Cerebellar nuclear complex (tissue), 1 donor: ENCODE measurements around the gene LCN6.
"Not testable (repeated sequence)": the region's sequence is repeated elsewhere in the genome, so short reads cannot be mapped to it uniquely, and the experiment has no call there.

ENCODE experiments used
- DNase-seq, 2 experiments: peaks; one replicate each; lab custom pipeline; 2025; lab: John Stamatoyannopoulos, UW

The LCN6 gene

DNA sequence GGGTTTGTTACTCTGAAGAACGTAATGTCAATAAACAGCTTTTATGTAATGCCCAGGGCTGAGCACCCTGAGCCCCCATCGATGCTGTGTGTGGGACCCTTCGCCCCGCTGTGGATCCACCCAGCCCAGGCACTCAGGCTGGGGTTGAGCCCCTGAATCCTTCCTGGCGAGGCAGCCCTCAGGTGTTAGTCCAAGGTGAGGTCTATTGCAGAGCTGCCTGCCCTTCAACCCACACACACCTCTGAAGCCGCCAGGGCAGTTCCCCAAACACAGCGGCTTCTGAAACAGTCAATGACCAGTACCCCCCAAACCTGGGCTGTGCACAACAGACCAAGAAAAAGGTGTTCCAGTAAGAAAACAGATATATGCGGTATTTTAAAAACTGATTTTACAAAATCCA, 24.3 kb downstream of the LCN6 start:
- no peak for DNase-seq

DNA sequence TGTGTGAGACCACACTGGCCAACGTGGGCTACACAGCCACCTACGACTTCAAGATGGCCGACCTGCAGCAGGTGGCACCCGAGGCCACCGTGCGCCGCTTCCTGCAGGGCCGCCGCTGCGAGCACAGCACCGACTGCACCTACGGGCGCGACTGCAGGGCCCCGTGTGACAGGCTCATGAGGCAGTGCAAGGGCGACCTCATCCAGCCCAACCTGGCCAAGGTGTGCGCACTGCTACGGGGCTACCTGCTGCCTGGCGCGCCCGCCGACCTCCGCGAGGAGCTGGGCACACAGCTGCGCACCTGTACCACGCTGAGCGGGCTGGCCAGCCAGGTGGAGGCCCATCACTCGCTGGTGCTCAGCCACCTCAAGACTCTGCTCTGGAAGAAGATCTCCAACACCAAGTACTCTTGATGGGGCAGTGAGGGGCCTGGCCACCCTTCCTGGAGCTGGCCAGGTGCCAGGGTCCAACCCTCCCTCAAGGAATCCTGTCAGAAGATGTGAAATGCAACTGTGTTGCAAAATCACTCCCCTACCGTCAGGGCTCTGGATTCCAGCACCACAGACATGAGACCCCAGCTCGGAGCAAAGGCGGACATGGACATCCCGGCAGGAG, 24.9 kb downstream of the LCN6 start:
- DNase-seq: no peak

DNA sequence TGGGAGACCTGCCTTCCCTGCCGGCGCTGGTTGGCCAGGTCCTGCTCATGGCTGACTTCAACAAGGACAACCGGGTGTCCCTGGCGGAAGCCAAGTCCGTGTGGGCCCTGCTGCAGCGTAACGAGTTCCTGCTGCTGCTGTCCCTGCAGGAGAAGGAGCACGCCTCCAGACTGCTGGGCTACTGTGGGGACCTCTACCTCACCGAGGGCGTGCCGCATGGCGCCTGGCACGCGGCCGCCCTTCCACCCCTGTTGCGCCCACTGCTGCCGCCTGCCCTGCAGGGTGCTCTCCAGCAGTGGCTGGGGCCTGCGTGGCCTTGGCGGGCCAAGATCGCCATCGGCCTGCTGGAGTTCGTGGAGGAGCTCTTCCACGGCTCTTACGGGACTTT, 25.4 kb downstream of the LCN6 start:
- no peak for DNase-seq

DNA sequence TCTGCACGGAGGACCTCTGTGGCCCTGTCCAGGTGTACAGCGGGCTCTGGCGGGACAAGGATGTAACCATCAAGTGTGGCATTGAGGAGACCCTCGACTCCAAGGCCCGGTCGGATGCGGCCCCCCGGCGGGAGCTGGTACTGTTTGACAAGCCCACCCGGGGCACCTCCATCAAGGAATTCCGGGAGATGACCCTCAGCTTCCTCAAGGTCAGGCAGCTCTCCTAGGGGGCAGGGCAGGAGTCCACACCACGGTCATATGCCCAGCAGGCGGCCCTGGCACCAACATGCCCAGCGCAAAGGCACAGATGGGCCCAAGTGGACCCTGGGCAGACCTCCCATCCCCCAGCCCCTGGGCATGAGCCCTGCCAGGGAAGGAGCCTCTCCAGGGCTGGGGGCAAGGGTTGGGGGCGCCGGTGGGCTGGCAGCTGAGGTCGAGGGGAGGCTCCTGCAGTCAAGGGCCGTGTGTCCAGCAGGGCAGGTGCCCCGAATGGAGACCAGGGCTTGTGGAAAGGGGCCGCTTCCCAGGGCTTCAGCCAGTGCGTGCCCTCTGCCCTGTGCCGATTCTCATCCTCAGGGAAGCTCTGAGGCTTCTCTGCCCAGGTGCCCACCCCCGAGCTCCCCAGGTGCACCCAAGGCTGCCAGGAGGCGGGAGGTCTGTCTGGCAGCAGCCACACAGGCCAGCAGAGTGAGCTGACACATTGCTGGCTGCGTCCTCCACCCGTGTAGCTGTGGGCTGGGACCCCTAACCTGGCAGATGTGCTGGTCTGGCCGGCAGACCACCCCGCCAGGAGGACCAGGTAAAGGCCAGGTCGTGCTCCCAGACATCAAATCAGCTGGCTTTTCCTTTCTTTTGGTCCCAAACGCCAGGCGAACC, 26.0 kb downstream of the LCN6 start:
- DNase-seq: no peak

DNA sequence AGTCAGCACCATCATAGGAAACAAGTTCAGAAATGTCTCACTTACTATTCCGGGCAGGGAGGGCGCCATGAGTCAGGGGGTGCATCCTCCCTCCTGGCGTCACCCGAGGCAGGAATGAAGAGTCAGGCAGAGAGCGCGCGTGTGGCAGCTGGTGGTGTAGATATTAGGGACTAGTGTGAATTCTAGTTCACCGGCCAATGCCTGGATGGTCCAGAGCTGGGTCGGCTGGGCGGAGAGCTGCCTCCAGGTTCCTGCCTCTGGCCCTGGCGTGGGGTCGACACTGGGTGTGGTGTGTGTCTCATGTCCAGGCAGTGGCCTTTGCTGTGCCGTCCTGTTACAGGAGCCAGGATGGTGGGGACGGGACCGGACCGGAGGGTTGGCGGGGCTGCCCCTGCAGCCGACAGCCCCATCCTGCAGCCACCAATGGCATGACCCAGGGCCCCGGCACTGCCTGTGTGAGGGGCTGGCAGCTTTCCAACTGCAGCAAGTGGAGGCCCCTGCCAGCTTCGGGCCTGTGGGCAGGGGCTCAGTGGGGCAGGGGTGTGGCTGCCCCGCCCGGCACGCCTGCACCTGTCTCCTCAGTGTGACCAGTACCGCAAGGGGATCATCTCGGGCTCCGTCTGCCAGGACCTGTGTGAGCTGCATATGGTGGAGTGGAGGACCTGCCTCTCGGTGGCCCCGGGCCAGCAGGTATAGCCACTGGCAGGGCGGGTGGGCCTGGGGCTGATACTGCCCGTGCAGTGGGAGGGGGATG, 26.8 kb downstream of the LCN6 start:
- DNase-seq: no peak

DNA sequence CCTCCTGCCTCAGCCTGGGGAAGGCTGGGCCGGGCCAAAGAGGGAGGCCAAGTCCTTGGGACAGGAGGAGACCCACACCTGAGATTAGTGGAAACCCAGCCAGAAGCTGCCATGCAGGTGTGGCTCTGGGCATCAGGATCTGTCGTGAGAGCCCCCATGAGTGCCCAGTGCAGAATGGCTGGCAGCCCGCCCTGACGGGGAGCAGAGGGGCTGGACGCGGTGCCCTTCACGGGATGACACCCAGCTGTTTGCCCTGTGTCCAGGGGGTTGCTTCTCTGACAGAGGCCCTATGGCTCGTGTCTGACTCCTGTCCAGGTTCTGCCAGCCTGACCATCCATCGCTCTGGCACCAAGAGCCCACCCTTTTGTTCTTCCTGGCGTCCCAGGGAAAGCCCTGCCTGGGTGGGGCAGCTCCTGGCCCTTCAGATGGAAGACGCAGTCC, 27.4 kb downstream of the LCN6 start:
- DNase-seq: no peak

DNA sequence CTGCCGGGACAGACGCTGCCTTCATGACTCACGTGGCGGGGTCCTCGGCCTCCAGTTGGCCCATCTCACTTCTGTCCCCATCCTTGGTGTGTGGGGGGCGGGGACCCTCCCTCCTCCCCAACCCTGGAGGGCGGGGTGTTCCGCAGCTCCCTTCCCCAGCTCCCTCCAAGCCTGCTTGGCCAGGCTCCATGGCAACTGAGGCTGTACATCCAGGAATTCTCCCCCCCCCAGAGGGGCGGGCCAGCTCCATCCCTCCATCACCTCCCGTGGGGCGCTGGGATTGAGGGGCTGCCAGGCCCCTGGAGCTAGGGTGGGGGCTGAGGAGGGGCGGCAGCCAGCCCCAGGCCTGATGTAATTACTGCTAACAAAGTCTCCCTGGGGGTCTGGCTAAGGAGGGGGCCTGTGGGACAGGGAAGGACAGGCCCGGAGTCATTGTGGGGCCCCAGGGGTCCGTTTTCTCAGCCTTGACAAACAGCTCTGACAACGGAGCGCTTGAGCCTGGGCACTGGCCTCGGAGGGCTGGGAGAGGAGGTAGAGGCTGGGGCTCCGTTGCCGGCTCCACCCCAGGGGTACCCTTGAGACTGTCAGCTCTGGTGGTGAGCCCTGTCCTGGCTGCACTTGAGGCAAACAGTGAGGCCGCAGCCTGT, 28.0 kb downstream of the LCN6 start:
- DNase-seq: no peak

DNA sequence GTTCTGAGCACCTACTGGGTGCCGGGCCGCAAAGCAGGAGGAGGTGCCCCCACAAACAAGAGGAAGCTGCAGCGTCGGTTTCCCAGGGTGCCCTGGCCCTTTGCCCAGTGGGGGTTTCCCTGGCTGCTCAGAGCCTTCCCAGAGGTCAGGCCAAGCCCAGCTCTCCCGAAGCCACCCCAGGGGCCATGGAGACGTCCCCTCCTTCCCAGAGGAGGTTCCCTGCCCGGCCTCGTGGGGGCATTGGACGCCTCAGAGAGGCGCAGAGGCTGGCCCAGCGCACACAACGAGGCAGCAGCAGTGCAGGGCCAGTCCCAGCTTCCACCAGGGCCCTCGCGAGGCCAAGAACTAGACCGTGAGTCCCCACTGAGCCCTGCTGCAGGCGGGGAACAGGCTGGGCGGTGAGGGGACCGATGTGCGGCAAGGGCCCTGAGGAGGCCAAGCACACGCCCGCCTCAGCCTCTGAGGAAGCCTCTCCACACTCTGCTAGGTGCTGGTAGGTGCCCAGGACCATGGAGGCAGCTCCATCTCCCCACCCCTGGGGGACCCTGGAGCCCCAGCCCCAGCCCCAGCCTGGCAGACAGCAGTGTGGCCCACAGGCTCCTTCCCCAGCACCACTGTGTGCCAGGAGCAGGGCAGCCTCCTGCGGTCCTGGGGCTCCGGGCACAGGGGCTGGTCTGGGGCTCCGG, 29.0 kb downstream of the LCN6 start:
- DNase-seq: no peak

DNA sequence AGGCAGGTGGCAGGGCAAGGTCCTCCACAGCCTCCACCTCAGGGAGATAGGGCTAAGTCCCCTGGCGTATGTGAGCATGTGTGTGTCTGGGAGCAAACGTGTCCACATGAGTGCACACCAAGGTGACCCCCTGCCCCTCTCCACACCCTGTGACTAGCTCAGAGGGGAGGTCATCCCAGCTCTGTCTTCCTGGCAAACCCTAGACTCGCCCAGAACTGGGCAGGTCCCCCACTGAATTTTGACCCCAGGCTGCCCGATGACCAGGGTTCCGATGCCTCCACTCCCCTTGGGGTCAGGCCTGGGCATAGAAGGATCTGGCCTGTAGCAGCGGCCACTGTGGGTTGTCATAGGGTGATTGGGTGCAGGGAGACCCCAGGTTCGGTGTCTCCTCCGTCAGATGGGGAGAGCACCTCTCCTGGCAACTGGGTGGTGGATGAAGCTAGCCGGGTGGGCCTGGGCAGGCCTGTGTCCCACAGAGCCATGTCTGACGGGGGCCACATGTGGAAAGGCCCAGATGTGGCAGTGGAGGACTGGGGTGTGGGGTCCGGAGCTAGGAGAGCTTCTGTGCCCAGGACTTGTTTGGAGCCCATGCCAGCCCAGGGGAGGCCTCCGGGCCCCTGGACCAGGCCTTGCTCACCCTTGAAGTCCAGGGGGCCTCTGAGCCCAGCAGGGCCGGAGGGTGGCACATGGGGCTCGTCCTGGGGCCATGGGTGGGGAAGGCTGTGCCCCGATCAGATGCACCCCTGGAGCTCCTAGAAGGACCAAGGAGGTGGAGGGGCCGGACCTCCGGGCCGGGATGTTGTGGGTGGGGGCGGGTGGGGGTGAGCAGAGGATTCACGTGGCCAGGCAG, 29.8 kb downstream of the LCN6 start:
- DNase-seq: no peak

DNA sequence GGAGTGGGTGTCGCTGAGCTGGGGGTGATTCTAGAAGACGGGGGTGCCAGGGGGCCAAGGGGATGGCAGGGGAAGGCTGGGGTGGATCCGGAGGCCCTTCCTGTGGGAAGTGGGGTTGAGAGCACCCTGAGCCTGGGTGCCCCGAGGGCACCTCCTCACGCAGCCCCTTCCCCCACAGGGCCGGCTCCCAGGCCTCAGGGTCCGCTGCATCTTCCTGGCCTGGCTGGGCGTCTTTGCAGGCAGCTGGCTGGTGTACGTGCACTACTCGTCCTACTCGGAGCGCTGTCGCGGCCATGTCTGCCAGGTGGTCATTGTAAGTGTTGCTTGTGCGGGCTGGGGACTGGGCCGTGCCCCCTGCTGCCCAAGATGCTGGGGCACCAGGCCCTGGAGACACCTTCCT, 30.9 kb downstream of the LCN6 start:
- DNase-seq: no peak

DNA sequence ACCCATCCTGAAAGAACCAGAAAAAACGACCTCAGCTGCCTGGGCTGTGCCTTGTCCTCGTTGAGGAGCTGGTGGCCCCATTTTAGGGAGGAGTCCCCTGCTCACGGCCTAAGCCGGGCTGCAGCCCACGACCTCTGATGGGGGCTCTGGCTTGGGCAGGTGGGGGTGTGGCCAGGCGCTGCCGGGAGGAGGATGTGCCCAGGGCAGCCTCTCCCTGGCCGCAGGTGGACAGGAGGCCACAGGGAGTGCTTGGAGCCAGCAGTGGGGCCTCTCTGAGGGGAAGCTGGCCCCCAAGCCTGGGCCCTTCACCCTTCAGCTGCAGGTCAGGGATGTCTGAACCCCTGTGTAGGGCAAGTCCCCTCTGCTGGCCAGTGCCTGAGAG, 33.4 kb downstream of the LCN6 start:
- no peak for DNase-seq

DNA sequence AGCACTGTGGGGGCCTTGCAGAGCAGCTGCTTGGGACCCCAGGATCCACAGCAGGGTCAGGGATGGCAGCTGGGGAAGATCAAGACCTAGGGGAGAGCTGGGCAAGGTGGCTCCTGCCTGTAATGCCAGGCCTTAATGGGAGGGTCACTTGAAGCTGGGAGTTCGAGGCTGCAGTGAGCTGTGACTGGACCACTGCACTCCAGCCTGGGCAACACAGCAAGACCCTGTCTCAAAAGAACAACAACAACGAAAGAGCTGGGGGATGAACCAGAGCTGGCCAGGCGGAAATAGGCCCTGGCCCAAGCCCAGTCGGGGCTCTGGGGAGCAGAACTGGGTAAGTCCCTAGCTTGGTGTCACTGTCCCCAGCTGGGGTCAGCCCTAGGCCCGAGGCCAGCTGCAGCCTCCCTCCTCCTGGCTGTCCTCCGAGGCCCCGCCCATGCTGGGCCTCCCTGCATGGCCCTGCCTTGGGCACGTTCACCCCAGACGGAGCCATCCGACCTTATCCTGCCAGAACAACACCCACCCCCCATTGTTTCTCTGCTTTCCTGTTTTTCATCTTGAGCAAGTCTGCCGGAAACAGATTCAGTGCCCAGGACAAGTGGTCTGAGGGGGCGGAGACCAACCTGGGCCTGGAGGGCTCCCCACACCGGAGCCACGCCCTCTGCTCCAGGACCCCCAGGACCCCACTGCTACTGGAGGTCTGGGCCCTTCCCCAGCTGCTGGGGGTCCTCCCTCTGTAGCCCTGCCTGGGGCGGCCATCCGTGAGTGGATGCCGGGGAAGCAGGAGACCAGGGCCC, 34.0 kb downstream of the LCN6 start:
- DNase-seq: no peak

DNA sequence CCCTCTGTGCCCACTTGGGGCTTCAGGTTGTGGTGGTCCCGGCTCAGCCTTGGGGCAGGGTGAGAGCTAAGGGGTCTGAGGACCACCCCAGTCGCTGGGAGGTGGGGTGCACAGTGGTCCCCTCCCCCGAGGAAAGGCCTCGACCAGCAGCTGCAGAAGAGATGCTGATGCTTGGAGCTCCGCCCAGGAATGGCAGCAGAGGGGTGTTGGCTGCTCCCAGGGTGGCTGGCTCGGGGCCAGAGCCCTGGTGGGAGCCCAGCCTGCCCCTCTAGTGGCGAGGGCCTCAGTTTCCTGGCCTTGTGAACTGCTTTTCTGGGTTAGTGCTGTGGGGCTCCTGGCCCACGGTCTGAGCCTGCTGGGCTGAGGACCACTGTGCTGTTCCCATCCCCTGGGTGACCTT, 34.8 kb downstream of the LCN6 start:
- no peak for DNase-seq

DNA sequence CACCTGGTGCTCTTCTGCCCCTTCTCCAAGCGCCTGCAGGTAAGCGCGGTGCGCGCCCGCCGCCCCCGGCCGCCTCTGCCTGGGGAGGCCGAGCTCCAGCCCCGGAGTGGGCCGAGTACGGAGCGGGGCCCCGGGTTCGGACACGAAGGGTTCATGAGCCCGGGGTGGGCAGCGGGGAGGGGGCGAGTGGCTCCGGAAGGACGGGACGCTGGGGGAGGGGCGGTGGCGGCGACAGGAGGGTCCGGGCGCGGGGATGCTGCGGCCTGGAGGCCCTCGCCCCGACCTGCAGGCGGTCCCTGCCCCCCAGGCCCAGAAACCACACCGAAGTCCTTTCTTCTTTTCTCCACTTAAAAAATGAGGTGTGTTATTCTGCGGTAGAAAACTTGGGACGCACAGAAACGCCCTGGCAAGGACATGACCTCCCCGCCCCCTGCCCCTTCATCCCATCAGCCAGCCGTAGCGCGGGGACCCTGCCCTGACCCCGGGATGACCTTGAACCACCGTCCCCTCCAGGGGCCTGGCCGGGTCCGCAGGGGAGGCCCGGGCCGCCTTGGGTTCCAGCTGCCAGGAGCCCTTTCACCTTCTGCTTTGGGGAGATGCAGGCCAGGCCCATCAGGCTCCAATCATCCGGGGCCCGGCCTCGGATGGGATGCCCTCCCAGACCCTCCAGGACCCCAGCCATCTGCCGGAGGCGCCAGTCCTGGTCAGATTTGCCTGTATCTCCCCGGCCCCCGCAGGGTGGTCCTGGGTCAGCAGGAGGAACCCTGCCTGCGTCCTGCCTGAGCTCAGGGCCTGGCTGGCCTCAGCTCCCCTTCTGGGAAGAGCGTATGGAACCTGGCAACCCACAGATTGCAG, 35.4 kb downstream of the LCN6 start:
- no peak for DNase-seq

DNA sequence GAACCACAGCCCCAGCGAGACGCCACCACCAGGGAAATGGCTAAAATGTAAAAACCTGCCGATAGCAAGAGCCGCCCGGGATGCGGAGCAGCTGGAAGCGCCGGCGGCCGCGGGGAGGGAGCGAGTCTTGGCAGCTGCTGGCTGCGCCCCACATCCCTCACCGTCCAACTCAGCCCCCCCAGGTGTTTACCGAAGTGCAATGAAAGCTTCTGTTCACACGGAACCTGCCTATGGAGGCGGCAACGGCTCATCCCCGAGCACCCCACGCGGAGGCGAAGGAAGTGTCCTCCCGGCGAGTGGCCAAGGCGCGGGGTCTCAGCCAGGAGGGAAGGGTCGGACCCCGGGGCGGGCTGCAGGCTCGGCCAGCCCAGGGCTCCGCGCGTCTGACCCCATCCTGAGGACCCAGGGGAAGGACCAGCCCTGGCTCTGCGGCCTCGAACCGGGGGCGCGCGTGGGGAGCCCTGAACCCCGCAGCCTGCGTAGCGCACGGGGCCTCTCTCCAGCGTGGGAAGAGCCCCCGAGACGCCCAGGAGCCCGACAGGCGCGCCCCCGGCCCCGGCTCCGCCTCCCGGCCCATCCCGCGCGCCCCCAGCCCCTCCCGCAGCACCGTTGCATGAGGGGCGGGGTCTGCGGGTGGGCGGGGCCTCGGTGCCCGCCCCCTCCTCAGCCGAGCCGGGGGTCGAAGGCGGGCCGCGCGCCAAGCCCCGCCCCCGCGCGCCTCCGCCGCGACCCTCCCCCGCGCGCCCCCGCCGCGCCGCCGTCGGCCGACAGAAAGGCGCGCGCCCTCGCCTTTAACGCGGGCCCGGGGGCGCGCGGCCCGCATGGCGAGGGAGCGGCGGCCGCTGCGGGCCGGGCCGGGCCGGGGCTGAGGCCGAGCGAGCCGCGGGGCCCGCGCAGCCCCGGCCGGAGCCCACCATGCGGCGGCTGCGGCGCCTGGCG, 36.3 kb downstream of the LCN6 start, which contains the start of gene DIPK1B:
DIPK1B (plus strand) TSS at position 822 of the 939 bp plus-strand sequence; CDS start at position 916, 94 bp downstream.
- DNase-seq: no peak

DNA sequence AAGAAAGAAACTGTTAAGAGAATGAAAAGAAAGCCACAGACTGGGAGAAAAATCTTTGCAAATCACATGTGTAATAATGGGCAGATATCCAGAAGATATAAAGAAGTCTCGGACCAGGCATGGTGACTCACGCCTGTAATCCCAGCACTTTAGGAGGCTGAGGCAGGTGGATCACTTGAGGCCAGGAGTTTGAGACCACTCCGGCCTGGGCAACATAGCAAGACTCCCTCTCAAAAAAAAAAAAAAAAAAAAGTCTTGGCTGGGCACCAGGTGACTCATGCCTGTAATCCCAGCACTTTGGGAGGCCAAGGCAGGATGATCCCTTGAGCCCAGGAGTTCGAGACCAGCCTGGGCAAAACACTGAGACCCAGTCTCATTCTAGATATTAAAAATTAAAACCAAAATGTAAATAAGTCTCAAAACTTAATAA, 37.1 kb downstream of the LCN6 start:
- not testable (repeated sequence) for DNase-seq

DNA sequence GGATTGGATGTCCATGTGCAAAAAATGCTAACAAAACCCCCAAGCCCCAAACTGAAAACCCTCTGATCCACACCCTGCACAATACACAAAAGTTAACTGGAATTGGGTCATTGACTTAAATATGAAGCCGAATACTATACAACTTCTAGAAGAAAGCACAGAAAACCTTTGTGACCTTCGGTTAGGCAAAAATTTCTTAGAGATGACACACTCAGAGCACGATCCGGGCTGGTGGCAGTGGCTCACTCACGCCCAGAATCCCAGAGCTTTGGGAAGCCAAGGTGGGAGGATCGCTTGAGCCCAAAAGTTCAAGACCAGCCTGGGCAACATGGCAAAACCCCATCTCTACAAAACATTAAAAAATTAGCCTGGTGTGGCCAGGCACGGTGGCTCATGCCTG, 37.8 kb downstream of the LCN6 start:
- no peak for DNase-seq
